DLD1 (cell line): ENCODE measurements around the gene MSL1.

Experiments used
- in situ Hi-C: cut with HindIII; loops from 2 replicates; pipeline ENCODE4 v1.10.0; 2017; ENCODE audit warnings: low sequenced_read_pairs

MSL1 gene

GRCh38 chr17:40103071-40103661, 18.6 kb upstream of the MSL1 start:
- in situ Hi-C loops, result loop anchor here (25.0 kb wide), 1 partner anchor 116 kb away; the partner anchor contains the start of gene PSMD3

DNA sequence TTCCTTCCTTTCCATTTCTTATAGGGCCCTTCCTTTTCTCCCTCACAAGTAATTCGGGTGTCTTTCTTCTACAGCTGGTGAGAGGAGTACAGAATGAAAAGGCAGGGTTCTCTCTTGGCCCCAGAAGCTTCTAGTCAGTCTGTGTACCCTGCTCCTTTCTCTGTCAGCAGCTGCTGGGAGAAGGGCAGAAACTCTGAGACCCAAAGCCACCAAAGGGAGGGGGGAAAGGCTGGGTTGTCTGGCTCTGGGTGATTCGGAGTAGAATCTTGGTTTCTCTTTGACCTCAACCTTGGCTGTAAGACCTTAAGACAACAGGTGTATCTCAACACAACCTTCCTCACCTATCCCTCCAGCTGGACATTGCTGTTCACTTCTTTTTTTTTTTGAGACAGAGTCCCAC, 18.1 kb upstream of the MSL1 start:
- in situ Hi-C loops, result loop anchor here (25.0 kb wide), 1 partner anchor 116 kb away; the partner anchor contains the start of gene PSMD3

GRCh38 chr17:40104594-40105486, 16.9 kb upstream of the MSL1 start:
- in situ Hi-C loops, result loop anchor here (25.0 kb wide), 1 partner anchor 118 kb away; the partner anchor contains the start of gene PSMD3

GRCh38 chr17:40105861-40106759, 15.7 kb upstream of the MSL1 start:
- in situ Hi-C loops, result loop anchor here (25.0 kb wide), 1 partner anchor 119 kb away; the partner anchor contains the start of gene PSMD3

- in situ Hi-C loops, result loop anchor here (25.0 kb wide), 1 partner anchor 120 kb away; the partner anchor contains the start of gene PSMD3
These were observed 14.8 kb upstream of the MSL1 start for GRCh38 chr17:40106760-40107521.

DNA sequence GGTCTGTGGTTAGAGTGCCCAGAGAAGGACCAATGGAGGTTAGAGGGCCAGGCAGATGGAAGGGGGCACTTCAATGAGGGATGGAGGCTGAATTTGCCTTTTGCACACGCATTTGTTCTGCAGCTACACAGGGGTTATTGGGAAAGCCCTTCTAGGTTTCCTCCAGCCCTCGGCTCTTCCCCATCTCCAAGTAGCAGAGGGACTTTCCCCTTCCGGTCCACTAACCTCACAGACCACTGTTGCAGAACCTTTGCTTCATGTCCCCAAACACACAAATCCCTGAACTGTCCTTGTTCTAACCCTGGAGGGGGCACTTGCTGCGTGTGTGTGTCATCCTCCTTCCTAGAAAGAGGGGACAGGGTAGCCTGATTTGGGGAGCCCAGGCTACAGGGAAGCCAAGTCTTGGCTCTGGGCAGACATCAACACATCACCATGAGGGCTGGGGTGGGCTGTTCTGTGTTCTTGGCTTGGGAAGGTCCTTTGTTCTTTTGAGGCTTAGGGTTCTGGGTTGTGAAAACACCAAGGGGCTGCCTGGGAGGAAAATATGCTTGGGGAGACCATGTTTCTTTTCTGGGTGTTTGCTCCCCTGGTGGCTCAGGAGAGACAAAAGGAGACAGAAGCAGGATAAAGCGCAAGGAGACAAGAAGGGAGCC, 14.1 kb upstream of the MSL1 start:
- in situ Hi-C loops, result loop anchor here (25.0 kb wide), 1 partner anchor 120 kb away; the partner anchor contains the start of gene PSMD3

DNA sequence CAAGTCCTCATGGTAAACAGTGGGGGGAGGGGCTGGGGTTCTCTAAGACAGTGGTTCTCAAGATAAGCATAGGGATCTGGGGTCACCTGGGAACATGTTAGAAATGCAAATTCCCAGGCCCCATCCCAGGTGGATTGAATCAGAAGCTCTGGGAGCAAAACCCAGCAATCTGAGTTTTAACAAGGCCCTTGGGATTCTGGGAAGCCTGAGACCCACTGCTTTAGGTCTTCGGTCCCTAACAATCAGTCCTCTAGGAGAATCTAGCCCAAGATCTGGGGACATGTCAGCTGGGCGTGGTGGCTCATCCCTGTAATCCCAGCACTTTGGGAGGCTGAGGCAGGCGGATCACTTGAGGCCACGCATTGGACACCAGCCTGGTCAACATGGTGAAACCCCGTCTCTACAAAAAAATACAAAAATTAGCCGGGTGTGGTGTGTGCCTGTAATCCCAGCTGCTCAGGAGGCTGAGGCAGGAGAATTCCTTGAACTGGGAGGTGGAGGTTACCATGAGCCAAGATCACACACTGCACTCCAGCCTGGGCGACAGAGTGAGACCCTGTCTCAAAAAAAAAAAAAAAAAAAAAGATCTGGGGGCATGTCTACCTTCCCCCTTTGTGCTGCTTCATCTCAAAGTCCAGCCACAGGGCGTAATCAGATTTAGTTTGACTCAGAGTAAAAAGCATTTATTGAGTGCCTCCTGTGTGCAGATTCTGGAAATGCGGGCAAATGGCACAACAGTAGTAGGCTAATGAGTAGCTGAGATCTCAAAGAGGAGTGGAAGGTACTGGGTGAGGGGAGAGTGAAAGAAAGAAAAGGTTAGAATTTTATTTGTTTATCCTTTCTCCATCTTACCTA, 12.6 kb upstream of the MSL1 start:
- in situ Hi-C loops, result loop anchor here (25.0 kb wide), 1 partner anchor 122 kb away; the partner anchor contains the start of gene PSMD3

DNA sequence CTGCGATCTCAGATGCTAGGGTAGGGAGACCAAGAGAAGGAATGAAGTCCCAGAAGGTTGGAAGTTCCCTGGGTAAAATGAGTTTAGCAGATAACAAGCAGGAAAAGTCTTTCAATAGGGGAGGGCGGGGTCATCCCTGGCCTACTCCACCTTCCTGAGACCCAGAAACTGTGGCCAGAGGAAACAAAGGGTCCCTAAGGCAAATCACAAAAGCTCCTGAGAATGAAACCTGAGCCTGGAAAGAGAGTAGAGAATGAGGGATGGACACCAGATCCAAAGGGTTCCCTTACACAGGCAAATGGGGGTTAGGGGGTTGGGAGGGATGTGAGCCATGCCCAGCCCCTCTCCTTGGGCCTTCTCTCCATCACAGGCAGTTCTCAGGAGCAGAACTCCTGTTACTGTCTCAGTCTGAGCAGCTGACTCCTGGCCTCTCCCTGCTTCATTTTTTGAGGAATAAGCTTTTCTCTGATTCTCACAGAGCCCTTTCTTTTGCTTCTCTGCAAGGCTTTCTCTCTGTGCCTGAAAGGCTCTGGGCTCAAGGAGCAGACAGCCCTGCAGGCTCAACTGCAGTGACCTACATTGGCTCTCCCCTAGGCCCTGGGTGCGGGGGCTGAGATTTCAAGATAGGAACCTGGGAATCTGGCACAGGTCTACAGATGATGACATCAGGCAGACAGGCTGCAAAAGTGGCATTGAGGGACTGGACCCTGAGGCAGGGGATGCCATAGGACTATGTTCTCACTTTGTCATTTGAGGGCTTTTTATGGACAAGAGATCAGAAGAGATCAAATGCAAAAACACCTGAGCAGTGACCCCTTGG, 11.5 kb upstream of the MSL1 start:
- in situ Hi-C loops, result loop anchor here (25.0 kb wide), 1 partner anchor 123 kb away; the partner anchor contains the start of gene PSMD3

GRCh38 chr17:40111221-40112128, 10.3 kb upstream of the MSL1 start:
- in situ Hi-C loops, result loop anchor here (25.0 kb wide), 1 partner anchor 124 kb away; the partner anchor contains the start of gene PSMD3

- in situ Hi-C loops, result loop anchor here (25.0 kb wide), 1 partner anchor 125 kb away; the partner anchor contains the start of gene PSMD3
These were observed 9.5 kb upstream of the MSL1 start for GRCh38 chr17:40112191-40112711.

DNA sequence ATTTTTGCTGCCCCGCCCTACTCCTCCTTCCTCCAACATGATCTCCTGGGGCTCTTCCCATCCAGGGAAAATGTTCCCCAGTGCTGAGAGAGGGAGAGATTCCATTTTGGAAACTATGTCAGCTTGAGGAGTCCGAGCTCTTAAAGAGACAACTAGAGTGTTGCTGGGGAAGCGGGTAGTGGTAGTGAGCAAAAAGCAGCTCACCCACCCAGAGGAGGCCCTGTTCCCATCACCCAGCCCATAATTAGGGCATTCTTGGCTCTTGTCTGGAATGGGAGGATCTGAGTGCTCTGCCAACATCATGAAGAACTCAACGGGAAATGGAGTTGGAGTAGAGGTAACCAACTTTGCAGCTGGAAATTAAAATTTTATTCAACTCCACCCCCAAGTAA, 9.1 kb upstream of the MSL1 start:
- in situ Hi-C loops, result loop anchor here (25.0 kb wide), 1 partner anchor 125 kb away; the partner anchor contains the start of gene PSMD3

DNA sequence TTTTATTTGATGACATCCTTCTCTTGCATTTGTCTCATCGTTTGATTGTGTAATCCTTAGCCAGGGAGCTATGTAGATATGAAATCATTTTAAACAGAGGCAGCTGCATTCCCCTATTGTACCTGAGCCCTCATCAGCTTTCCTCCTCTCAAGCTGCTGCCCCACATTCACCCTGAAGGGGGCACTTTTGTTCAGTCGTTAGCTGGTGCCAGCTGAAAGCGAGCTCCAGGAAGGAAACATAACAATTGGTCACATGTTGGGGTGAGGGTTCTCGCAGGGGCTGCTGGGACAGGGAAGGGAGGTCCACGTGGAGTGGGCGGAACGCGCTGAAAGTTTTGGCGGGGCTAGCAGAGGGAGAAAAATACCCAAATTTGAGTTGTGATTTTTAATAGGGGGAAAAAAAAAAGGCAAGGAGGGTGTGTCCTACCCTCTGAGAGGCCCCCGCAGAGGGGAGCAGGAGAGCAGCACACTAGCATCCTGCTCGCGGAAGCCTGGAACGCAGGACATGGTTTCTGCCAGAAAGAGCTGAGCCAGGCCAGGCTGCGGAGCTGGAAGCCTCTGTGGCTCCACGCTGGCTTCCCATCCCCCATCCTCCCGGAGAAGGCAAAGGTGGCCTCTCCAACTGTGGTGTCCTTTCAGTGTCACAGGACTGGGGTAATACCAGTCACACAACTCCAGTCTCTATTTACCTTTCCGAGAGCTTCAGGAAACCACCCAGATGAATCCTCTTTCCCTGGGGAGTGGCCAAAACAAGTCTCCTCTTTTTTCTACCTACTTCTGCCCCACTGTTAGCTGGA, 8.5 kb upstream of the MSL1 start:
- in situ Hi-C loops, result loop anchor here (25.0 kb wide), 1 partner anchor 126 kb away; the partner anchor contains the start of gene PSMD3

DNA sequence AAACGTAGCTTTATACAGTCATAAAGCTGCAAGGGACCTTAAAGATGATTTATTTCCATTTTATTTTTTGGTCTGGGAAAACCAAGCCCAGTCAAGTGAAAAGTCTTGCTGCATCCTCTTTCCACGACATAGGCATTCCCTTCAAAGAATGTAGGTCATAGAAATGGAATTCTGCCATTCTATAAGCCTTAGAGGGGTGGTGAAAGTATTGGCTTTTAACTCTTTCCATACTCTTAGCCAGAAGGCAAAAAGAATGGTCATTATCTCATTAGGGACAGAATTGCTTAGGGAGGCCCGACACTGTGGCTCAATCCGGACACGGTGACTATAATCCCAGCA, 7.9 kb upstream of the MSL1 start:
- in situ Hi-C loops, result loop anchor here (25.0 kb wide), 1 partner anchor 127 kb away; the partner anchor contains the start of gene PSMD3

- in situ Hi-C loops, result loop anchor here (25.0 kb wide), 1 partner anchor 128 kb away; the partner anchor contains the start of gene PSMD3
These were observed 6.7 kb upstream of the MSL1 start for GRCh38 chr17:40115101-40115436.
